Measurements from ENCODE around the gene ZNF207.
A peak's percentile ranks its signal among the peaks of the same experiment; 100 is the strongest.
"Not testable (repeated sequence)": the region's sequence is repeated elsewhere in the genome, so short reads cannot be mapped to it uniquely, and the experiment has no call there.

Gene ZNF207

DNA sequence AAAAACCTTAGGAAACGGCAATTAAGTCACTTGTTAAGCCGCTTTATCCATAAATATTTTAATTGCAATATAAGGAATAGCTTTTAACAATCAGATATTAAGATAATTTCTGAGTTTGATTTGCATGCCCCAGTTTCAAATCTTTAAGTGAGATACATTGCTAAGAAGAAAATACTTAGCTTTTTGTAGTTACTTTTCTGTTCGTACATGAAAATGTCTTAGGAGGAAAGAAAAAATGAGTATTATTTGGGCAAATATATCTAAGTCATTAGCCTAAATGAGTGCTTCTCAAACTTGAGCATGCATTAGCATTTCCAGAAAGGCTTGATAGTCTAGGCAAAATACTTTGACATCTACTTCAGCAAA, 6.4 kb downstream of the ZNF207 start:
- Histone ChIP-seq H3K9me3 (ENCODE audit: control insufficient read depth in 1 of 2, low read length in 2 of 2) (no peaks in the 10 kb centered on the region), H3K4me1 (ENCODE audit: control insufficient read depth in 1 of 2, insufficient read depth in 2 of 2, low read length in 2 of 2) (peaks cover 0 to 51% of the 10 kb centered on the region in 2 donors), H3K36me3 (ENCODE audit: control insufficient read depth in 1 of 2, insufficient read depth in 2 of 2, low read length in 2 of 2) (peaks cover 41 to 44% of the 10 kb centered on the region in 2 donors), H3K27me3 (ENCODE audit: low read depth, low read length) (no peaks in the 10 kb centered on the region), H3K4me3 (ENCODE audit: low read depth in 1 of 2, low read length in 2 of 2) (peak overlapping the region in 1 of 2 donors; percentile 12), H3K27ac (ENCODE audit: low read length) (no peak overlapping the region)

DNA sequence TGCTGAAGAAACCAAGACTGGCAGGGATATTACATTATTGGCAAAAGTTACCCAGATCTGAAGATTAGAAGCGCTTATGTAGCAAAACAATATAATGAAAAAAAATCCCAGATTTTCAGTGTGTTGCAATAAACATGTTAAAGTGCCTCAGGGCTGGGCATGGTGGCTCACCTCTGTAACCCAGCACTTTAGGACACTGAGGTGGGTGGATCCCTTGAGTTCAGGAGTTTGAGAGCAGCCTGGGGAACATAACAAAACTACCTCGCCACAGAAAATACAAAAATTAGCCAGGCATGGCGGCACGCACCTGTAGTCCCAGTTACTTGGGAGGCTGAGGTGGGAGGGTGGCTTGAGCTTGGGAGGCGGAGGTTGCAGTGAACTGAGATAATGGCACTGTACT, 6.8 kb downstream of the ZNF207 start:
- Histone ChIP-seq H3K9me3 (ENCODE audit: control insufficient read depth in 1 of 2, low read length in 2 of 2) (no peaks in the 10 kb centered on the region), H3K4me3 (ENCODE audit: low read depth in 1 of 2, low read length in 2 of 2) (peak overlapping the region in 1 of 2 donors; percentile 12), H3K27me3 (ENCODE audit: low read depth, low read length) (no peaks in the 10 kb centered on the region), H3K27ac (ENCODE audit: low read length) (no peak overlapping the region), H3K4me1 (ENCODE audit: control insufficient read depth in 1 of 2, insufficient read depth in 2 of 2, low read length in 2 of 2) (peaks cover 0 to 48% of the 10 kb centered on the region in 2 donors), H3K36me3 (ENCODE audit: control insufficient read depth in 1 of 2, insufficient read depth in 2 of 2, low read length in 2 of 2) (peaks cover 45 to 48% of the 10 kb centered on the region in 2 donors)

DNA sequence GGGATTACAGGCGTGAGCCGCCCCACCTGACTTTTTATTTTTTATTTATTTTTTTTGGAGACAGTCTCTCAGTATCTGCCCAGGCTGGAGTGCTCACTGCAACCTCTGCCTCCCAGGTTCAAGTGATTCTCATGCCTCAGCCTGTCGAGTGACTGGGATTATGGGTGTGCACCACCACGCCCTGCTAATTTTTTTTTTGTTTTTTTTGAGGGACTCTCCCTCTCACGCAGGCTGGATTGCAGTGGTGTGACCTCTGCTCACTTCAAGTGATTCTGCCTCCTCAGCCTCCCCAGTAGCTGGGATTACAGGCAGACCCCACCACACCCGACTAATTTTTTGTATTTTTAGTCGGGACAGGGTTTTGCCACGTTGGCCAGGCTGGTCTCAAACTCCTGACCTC, 7.7 kb downstream of the ZNF207 start:
- Histone ChIP-seq H3K27me3 (ENCODE audit: low read depth, low read length) (no peaks in the 10 kb centered on the region), H3K9me3 (ENCODE audit: control insufficient read depth in 1 of 2, low read length in 2 of 2) (no peaks in the 10 kb centered on the region), H3K4me1 (ENCODE audit: control insufficient read depth in 1 of 2, insufficient read depth in 2 of 2, low read length in 2 of 2) (peaks cover 0 to 39% of the 10 kb centered on the region in 2 donors), H3K36me3 (ENCODE audit: control insufficient read depth in 1 of 2, insufficient read depth in 2 of 2, low read length in 2 of 2) (peaks cover 48 to 56% of the 10 kb centered on the region in 2 donors), H3K4me3 (ENCODE audit: low read depth in 1 of 2, low read length in 2 of 2) (no peak overlapping the region), H3K27ac (ENCODE audit: low read length) (no peak overlapping the region)

DNA sequence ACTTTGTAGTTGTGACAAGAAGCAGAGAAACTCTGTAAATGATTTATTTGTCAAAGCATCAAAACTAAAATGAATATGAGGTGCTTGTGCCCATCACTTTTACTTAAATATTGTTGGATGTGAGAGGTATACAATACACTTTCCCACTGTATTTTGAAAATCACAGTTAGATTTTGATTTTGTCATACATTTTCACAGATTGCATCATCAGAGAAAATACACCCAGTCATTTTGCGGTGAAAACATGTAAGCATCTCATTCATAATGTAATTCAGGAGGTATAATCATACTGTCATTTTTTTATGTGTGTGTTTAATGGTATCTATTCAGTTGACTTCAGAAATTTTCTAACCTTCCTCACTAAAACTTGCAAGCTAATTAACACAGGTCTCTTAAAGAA, 11.3 kb downstream of the ZNF207 start:
- peaks cover 67 to 70% of the 10 kb centered on the region in 2 donors for H3K36me3 ChIP-seq (ENCODE audit: control insufficient read depth in 1 of 2, insufficient read depth in 2 of 2, low read length in 2 of 2)
- peaks cover 0 to 8% of the 10 kb centered on the region in 2 donors for H3K4me1 ChIP-seq (ENCODE audit: control insufficient read depth in 1 of 2, insufficient read depth in 2 of 2, low read length in 2 of 2)
- no peaks in the 10 kb centered on the region for H3K27me3 ChIP-seq (ENCODE audit: low read depth, low read length)
- no peaks in the 10 kb centered on the region for H3K9me3 ChIP-seq (ENCODE audit: control insufficient read depth in 1 of 2, low read length in 2 of 2)
- H3K27ac ChIP-seq (ENCODE audit: low read length): no peak overlapping the region
- H3K4me3 ChIP-seq (ENCODE audit: low read depth in 1 of 2, low read length in 2 of 2): no peak overlapping the region

DNA sequence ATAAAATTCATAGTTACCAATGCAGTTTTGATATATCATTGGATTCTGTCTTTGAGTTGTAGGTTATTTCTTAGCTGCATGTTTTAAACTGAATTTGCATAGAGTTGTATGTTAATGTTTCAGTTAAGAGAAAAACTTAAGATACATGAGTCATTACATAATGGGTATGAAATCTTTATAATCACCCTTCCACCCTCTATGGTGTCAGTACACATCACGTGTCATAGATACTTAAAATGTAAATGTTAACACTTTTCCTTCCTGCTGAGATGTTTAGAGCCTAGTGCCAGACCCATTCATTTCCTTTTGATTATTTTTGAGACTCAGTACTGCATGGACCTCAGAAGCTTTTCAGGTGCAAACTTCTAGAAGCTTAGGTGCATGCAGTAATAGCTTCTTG, 20.5 kb downstream of the ZNF207 start:
- H3K9me3 ChIP-seq (ENCODE audit: control insufficient read depth in 1 of 2, low read length in 2 of 2): no peaks in the 10 kb centered on the region
- H3K4me3 ChIP-seq (ENCODE audit: low read depth in 1 of 2, low read length in 2 of 2): no peak overlapping the region
- H3K27ac ChIP-seq (ENCODE audit: low read length): no peak overlapping the region
- H3K36me3 ChIP-seq (ENCODE audit: control insufficient read depth in 1 of 2, insufficient read depth in 2 of 2, low read length in 2 of 2): peaks cover 64 to 81% of the 10 kb centered on the region in 2 donors
- H3K27me3 ChIP-seq (ENCODE audit: low read depth, low read length): no peaks in the 10 kb centered on the region
- H3K4me1 ChIP-seq (ENCODE audit: control insufficient read depth in 1 of 2, insufficient read depth in 2 of 2, low read length in 2 of 2): no peaks in the 10 kb centered on the region

DNA sequence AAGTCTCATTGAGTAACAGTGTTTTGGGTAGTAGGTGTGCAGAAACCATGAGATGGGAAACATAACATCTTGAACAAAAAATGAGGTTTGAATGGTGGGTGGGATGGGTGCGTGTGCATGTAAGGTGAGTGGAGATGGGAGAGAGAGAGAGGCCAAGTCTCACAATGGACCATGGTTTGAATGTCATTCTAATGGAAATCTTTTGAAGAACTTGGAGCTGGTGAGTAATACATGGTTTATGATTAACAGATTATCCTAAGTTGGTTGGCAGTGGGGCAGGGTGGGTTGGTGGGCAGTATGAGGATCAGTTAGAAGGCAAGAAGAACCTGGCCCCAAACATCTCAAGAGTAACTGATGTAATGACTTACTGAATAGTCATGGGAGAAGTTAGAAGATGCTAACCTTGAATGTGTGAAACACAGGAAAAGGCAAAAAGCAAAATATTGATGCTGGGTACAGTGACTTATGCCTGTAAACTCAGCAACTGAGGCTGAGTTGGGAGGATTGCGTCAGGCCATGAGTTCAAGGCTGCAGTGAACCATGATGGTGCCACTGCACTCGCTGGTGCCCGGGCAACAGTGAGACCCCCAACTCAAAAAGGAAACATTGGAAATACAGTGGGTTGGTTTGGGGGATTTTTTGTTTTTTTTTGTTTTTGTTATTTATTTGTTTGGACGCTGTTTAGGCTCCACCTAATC, 32.7 kb downstream of the ZNF207 start:
- Histone ChIP-seq H3K4me3 (ENCODE audit: low read depth in 1 of 2, low read length in 2 of 2) (no peak overlapping the region), H3K4me1 (ENCODE audit: control insufficient read depth in 1 of 2, insufficient read depth in 2 of 2, low read length in 2 of 2) (no peaks in the 10 kb centered on the region), H3K36me3 (ENCODE audit: control insufficient read depth in 1 of 2, insufficient read depth in 2 of 2, low read length in 2 of 2) (peaks cover 38 to 41% of the 10 kb centered on the region in 2 donors), H3K27me3 (ENCODE audit: low read depth, low read length) (no peaks in the 10 kb centered on the region), H3K27ac (ENCODE audit: low read length) (no peak overlapping the region), H3K9me3 (ENCODE audit: control insufficient read depth in 1 of 2, low read length in 2 of 2) (no peaks in the 10 kb centered on the region)

DNA sequence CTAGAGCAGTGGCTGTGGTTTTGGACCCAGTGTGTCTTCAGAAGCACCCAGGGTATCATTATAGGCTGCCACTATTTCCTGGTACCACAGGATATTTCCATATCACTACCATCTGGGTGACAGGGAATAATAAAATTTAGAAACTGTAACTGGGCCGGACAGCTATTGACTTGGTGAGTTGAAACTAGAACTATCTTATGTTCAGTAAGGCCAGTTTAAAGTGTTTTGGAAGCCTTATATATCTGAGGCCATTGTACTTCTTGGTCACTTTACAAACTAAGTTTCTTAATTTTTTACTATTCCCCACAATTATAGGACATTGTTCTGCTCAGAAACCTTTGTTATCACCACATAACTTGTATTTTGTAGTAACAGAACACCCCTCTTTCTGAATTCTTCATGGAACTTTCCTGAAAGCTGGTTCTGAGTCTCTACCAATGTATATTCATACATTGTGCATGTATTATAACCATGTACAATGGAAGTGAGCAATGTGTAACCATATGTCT, 34.0 kb downstream of the ZNF207 start:
- Histone ChIP-seq H3K27ac (ENCODE audit: low read length) (no peak overlapping the region), H3K36me3 (ENCODE audit: control insufficient read depth in 1 of 2, insufficient read depth in 2 of 2, low read length in 2 of 2) (peaks cover 27 to 30% of the 10 kb centered on the region in 2 donors), H3K9me3 (ENCODE audit: control insufficient read depth in 1 of 2, low read length in 2 of 2) (no peaks in the 10 kb centered on the region), H3K27me3 (ENCODE audit: low read depth, low read length) (no peaks in the 10 kb centered on the region), H3K4me1 (ENCODE audit: control insufficient read depth in 1 of 2, insufficient read depth in 2 of 2, low read length in 2 of 2) (no peaks in the 10 kb centered on the region), H3K4me3 (ENCODE audit: low read depth in 1 of 2, low read length in 2 of 2) (no peak overlapping the region)

DNA sequence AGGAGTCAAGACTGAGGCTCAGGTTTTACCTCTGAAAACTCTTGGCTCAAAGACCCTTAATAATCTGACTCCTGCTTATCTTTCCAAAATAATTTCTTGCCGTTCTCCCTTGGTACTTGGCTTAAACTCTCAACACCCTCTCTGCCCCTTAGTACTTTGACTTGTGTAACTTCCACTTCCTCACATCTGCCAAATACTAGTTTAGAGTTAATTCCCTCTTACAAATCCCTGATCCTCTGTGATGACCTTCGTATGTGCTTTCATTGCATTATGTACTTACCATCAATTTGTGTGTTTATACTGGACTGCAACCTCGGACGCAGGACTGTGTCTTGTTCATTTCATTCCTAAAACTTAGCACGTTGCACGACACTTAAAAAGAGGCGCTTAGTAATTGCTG, 35.2 kb downstream of the ZNF207 start:
- no peaks in the 10 kb centered on the region for H3K9me3 ChIP-seq (ENCODE audit: control insufficient read depth in 1 of 2, low read length in 2 of 2)
- H3K4me1 ChIP-seq (ENCODE audit: control insufficient read depth in 1 of 2, insufficient read depth in 2 of 2, low read length in 2 of 2): no peaks in the 10 kb centered on the region
- no peaks in the 10 kb centered on the region for H3K27me3 ChIP-seq (ENCODE audit: low read depth, low read length)
- H3K27ac ChIP-seq (ENCODE audit: low read length): no peak overlapping the region
- peaks cover 19 to 21% of the 10 kb centered on the region in 2 donors for H3K36me3 ChIP-seq (ENCODE audit: control insufficient read depth in 1 of 2, insufficient read depth in 2 of 2, low read length in 2 of 2)
- no peak overlapping the region for H3K4me3 ChIP-seq (ENCODE audit: low read depth in 1 of 2, low read length in 2 of 2)

DNA sequence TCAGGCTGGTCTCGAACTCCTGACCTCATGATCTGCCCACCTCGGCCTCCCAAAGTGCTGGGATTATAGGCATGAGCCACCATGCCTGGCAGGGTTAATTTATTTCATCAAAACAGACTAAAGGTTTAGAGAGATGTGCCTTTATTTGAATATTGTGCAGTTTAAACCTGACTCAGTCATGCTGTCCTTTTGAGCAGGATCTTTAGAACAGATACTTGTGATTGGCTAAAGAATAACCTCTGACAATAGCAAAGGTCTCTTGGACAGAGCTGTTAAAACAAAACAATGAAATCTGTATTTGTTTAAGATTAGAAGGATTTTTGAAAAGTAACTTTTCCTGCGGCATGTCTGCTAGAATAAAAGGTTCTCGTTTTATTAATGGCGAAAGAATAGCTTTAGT, 36.0 kb downstream of the ZNF207 start:
- H3K27me3 ChIP-seq (ENCODE audit: low read depth, low read length): no peaks in the 10 kb centered on the region
- no peak overlapping the region for H3K27ac ChIP-seq (ENCODE audit: low read length)
- H3K4me1 ChIP-seq (ENCODE audit: control insufficient read depth in 1 of 2, insufficient read depth in 2 of 2, low read length in 2 of 2): no peaks in the 10 kb centered on the region
- H3K4me3 ChIP-seq (ENCODE audit: low read depth in 1 of 2, low read length in 2 of 2): no peak overlapping the region
- H3K9me3 ChIP-seq (ENCODE audit: control insufficient read depth in 1 of 2, low read length in 2 of 2): no peaks in the 10 kb centered on the region
- peaks cover 10 to 17% of the 10 kb centered on the region in 2 donors for H3K36me3 ChIP-seq (ENCODE audit: control insufficient read depth in 1 of 2, insufficient read depth in 2 of 2, low read length in 2 of 2)

DNA sequence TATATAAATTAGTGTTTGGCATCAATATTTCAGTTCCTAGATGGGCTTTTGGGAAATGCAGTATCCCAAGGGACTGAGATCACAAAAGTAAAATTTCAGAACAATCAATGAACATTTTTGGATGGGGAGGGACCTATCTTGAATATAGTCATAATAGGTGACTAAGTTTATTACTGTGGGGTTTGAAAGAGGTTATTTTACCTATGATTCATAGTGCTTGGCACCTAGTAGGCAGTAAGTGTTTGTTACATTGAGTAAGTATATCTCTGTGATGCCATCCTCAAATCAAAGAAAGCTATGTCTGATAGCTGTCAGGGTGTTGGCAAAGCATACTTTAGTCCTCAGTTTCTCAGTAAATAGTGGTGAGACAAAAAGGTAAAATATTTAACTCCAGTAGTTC, 36.9 kb downstream of the ZNF207 start:
- Histone ChIP-seq H3K9me3 (ENCODE audit: control insufficient read depth in 1 of 2, low read length in 2 of 2) (no peaks in the 10 kb centered on the region), H3K27ac (ENCODE audit: low read length) (no peak overlapping the region), H3K4me3 (ENCODE audit: low read depth in 1 of 2, low read length in 2 of 2) (no peak overlapping the region), H3K27me3 (ENCODE audit: low read depth, low read length) (no peaks in the 10 kb centered on the region), H3K36me3 (ENCODE audit: control insufficient read depth in 1 of 2, insufficient read depth in 2 of 2, low read length in 2 of 2) (peaks cover 7 to 13% of the 10 kb centered on the region in 2 donors), H3K4me1 (ENCODE audit: control insufficient read depth in 1 of 2, insufficient read depth in 2 of 2, low read length in 2 of 2) (no peaks in the 10 kb centered on the region)

DNA sequence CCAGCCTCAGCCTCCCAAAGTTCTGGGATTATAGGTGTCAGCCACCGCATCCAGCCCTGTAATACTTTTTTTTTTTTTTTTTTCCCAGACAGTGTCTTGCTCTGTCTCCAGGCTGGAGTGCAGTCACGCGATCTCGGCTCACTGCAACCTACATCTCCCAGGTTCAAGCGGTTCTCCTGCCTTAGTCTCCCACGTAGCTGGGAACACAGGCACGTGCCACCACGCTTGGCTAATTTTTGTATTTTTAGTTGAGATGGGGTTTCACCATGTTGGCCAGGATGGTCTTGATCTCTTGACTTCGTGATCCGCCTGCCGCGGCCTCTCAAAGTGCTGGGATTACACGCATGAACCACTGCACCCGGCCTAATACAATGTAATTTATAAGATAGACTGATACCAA, 38.2 kb downstream of the ZNF207 start:
- not testable (repeated sequence) for H3K27ac ChIP-seq (ENCODE audit: low read length)

More for the DNA sequence above, 38.2 kb downstream of the ZNF207 start:
- H3K9me3 ChIP-seq (ENCODE audit: control insufficient read depth in 1 of 2, low read length in 2 of 2); H3K4me3 ChIP-seq (ENCODE audit: low read depth in 1 of 2, low read length in 2 of 2); H3K27me3 ChIP-seq (ENCODE audit: low read depth, low read length); H3K36me3 ChIP-seq (ENCODE audit: control insufficient read depth in 1 of 2, insufficient read depth in 2 of 2, low read length in 2 of 2); H3K4me1 ChIP-seq (ENCODE audit: control insufficient read depth in 1 of 2, insufficient read depth in 2 of 2, low read length in 2 of 2): not testable (repeated sequence)
